Astrocyte (in vitro differentiated cells and primary cell): Measurements from ENCODE around the gene GTF3C1.
"Not testable (repeated sequence)": the region's sequence is repeated elsewhere in the genome, so short reads cannot be mapped to it uniquely, and the experiment has no call there.

Source experiments
- EZH2 ChIP-seq: IDR thresholded peaks from 2 replicates; pipeline ENCODE4 v1.6.1; 2012; ENCODE audit warnings: mild to moderate bottlenecking, low read length, inconsistent platforms; ENCODE audit not compliant: insufficient read depth
- TF ChIP-seq, protein P1 (sequence below): IDR thresholded peaks from 2 replicates; pipeline ENCODE4 v1.5.1; 2011; ENCODE audit warnings: low read depth, mild to moderate bottlenecking, inconsistent platforms, low read length, moderate library complexity; ENCODE audit not compliant: insufficient read depth

DNA sequence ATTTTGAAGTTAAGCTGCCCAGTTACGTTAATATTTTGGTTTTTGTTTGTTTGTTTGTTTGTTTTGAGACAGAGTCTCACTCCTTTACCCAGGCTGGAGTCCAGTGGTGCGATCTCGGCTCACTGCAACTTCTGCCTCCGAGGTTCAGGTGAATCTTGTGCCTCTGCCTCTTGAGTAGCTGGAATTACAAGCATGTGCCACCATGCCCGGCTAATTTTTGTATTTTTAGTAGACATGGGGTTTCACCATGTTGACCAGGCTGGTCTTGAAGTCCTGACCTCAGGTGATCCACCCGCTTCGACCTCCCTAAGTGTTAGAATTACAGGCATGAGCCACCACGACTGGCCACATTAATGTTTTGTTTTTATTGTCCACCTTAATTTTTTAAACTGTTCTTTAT lies 21.3 kb upstream of the GTF3C1 start:
- TF ChIP-seq, protein P1, sequence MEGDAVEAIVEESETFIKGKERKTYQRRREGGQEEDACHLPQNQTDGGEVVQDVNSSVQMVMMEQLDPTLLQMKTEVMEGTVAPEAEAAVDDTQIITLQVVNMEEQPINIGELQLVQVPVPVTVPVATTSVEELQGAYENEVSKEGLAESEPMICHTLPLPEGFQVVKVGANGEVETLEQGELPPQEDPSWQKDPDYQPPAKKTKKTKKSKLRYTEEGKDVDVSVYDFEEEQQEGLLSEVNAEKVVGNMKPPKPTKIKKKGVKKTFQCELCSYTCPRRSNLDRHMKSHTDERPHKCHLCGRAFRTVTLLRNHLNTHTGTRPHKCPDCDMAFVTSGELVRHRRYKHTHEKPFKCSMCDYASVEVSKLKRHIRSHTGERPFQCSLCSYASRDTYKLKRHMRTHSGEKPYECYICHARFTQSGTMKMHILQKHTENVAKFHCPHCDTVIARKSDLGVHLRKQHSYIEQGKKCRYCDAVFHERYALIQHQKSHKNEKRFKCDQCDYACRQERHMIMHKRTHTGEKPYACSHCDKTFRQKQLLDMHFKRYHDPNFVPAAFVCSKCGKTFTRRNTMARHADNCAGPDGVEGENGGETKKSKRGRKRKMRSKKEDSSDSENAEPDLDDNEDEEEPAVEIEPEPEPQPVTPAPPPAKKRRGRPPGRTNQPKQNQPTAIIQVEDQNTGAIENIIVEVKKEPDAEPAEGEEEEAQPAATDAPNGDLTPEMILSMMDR = not testable (repeated sequence)
- TF ChIP-seq EZH2 = not testable (repeated sequence)
